MM.1S (cell line): ENCODE data around the gene BRIX1.

Source experiments
- DNase-seq: peaks from one replicate; pipeline ENCODE4 v3.0.0-alpha.2; 2015
- H2AFZ ChIP-seq: fragments of 300-600 bp; sonication (generic); 2 replicates; pipeline ENCODE4 v1.6.0; 2016; ENCODE audit warnings: antibody characterized with exemption, low read length
- H3F3A ChIP-seq: fragments of 300-600 bp; sonication (generic); 2 replicates; pipeline ENCODE4 v1.6.1; 2016; ENCODE audit warnings: mild to moderate bottlenecking, antibody characterized with exemption, low read length, moderate library complexity, mixed read lengths; ENCODE audit not compliant: insufficient read depth
- H3K27ac ChIP-seq: fragments of 300-600 bp; sonication (generic); 2 replicates; pipeline ENCODE4 v1.5.1; 2016; ENCODE audit warnings: mild to moderate bottlenecking, low read length
- H3K27me3 ChIP-seq: fragments of 300-600 bp; sonication (generic); replicated peaks from 2 replicates; pipeline ENCODE4 v1.6.0; 2016; ENCODE audit warnings: low read length; ENCODE audit not compliant: insufficient read depth
- H3K36me3 ChIP-seq: fragments of 300-600 bp; sonication (generic); replicated peaks from 2 replicates; pipeline ENCODE4 v1.6.1; 2016; ENCODE audit warnings: mild to moderate bottlenecking, low read length, mixed read lengths; ENCODE audit not compliant: insufficient read depth
- H3K4me1 ChIP-seq: fragments of 300-600 bp; sonication (generic); 2 replicates; pipeline ENCODE4 v1.6.1; 2016; ENCODE audit warnings: low read length, mixed read lengths
- H3K4me2 ChIP-seq: fragments of 300-600 bp; sonication (generic); 2 replicates; pipeline ENCODE4 v1.6.0; 2016; ENCODE audit warnings: low read depth, low read length
- H3K4me3 ChIP-seq: fragments of 300-600 bp; sonication (generic); 2 replicates; pipeline ENCODE4 v1.5.1; 2016; ENCODE audit warnings: low read length, mixed read lengths
- H3K79me2 ChIP-seq: fragments of 300-600 bp; sonication (generic); 2 replicates; pipeline ENCODE4 v1.6.1; 2016; ENCODE audit warnings: mixed run types, low read length, mixed read lengths
- H3K9ac ChIP-seq: fragments of 300-600 bp; sonication (generic); 2 replicates; pipeline ENCODE4 v1.6.1; 2016; ENCODE audit warnings: low read length, mixed read lengths
- H3K9me2 ChIP-seq: fragments of 300-600 bp; sonication (generic); replicated peaks from 2 replicates; pipeline ENCODE4 v1.6.1; 2016; ENCODE audit warnings: mild to moderate bottlenecking, low read length, mixed read lengths; ENCODE audit not compliant: insufficient read depth
- H3K9me3 ChIP-seq: fragments of 300-600 bp; sonication (generic); replicated peaks from 2 replicates; pipeline ENCODE4 v1.6.1; 2016; ENCODE audit warnings: mild to moderate bottlenecking, low read length, mixed read lengths; ENCODE audit not compliant: insufficient read depth
- H4K20me1 ChIP-seq: fragments of 300-600 bp; sonication (generic); 2 replicates; pipeline ENCODE4 v1.6.1; 2016; ENCODE audit warnings: mild to moderate bottlenecking, low read length, moderate library complexity, mixed read lengths; ENCODE audit not compliant: insufficient read depth
- CTCF ChIP-seq: fragments of 300-600 bp; sonication (generic); IDR thresholded peaks from 2 replicates; pipeline ENCODE4 v1.5.1; 2016; ENCODE audit warnings: antibody characterized with exemption, low read length, mixed read lengths
- EZH2 ChIP-seq: fragments of 300-600 bp; sonication (generic); optimal IDR thresholded peaks from 2 replicates; pipeline ENCODE3; 2017; ENCODE audit warnings: low read depth, mild to moderate bottlenecking, antibody characterized with exemption, low read length, mixed read lengths
- EZH2phosphoT487 ChIP-seq: fragments of 300-600 bp; sonication (generic); IDR thresholded peaks from 2 replicates; pipeline ENCODE4 v1.6.1; 2018; ENCODE audit warnings: antibody characterized with exemption, low read length

BRIX1 gene

GRCh38 chr5:34876275-34876674 lies 39.2 kb upstream of the BRIX1 start:
- Histone ChIP-seq H3K27me3 (no peaks in the 10 kb centered on the region), H3K4me3 (no peak overlapping the region), H3K9me2 (no peaks in the 10 kb centered on the region), H3K4me2 (no peak overlapping the region), H3F3A (no peaks in the 10 kb centered on the region), H4K20me1 (no peaks in the 10 kb centered on the region), H3K27ac (no peak overlapping the region), H3K79me2 (no peaks in the 10 kb centered on the region), H3K4me1 (no peaks in the 10 kb centered on the region), H3K36me3 (no peaks in the 10 kb centered on the region), H2AFZ (no peak overlapping the region), H3K9me3 (no peaks in the 10 kb centered on the region), H3K9ac (no peak overlapping the region)
- DNase-seq, result no peak
- TF ChIP-seq CTCF, result no peak
- no peak for TF ChIP-seq EZH2phosphoT487
- TF ChIP-seq EZH2, result no peak

DNA sequence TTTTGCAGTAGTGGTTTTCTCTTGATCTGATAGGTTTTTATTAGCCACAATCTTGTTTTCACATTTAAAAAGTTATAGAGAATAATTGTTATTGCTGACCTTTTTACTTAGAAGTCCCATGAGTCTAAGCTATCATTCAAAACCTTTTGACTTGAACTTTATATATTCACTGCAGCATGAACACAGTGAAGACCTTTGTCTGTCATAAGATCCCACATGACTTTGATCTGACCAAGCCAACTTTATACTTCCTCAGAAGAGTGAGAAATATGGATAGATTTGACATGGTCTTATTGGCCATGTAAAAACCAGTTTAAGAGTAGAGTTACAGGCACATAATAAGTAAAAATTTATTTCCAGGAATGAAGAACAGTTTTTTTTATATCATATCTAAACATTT lies 34.3 kb upstream of the BRIX1 start:
- Histone ChIP-seq H3K4me2 (no peak overlapping the region), H3K27ac (no peak overlapping the region), H3K4me3 (no peak overlapping the region), H3K9me3 (no peaks in the 10 kb centered on the region), H3K9me2 (no peaks in the 10 kb centered on the region), H3K36me3 (no peaks in the 10 kb centered on the region), H2AFZ (no peak overlapping the region), H3K4me1 (no peaks in the 10 kb centered on the region), H3F3A (no peaks in the 10 kb centered on the region), H3K27me3 (no peaks in the 10 kb centered on the region), H3K9ac (no peak overlapping the region), H4K20me1 (no peaks in the 10 kb centered on the region), H3K79me2 (no peaks in the 10 kb centered on the region)
- no peak for DNase-seq
- TF ChIP-seq CTCF (no peak), EZH2phosphoT487 (no peak), EZH2 (no peak)

GRCh38 chr5:34886392-34887119 lies 29.0 kb upstream of the BRIX1 start:
- Histone ChIP-seq H3K4me3 (no peak overlapping the region), H3F3A (no peaks in the 10 kb centered on the region), H3K79me2 (no peaks in the 10 kb centered on the region), H3K4me2 (no peak overlapping the region), H3K9me3 (no peaks in the 10 kb centered on the region), H3K9me2 (no peaks in the 10 kb centered on the region), H3K9ac (no peak overlapping the region), H3K27ac (no peak overlapping the region), H3K27me3 (no peaks in the 10 kb centered on the region), H3K36me3 (no peaks in the 10 kb centered on the region), H3K4me1 (no peaks in the 10 kb centered on the region), H2AFZ (no peak overlapping the region), H4K20me1 (no peaks in the 10 kb centered on the region)
- DNase-seq, result no peak
- no peak for TF ChIP-seq EZH2
- no peak for TF ChIP-seq EZH2phosphoT487

GRCh38 chr5:34889394-34889793 lies 26.1 kb upstream of the BRIX1 start:
- no peaks in the 10 kb centered on the region for H3K9me2 ChIP-seq
- no peak overlapping the region for H3K9ac ChIP-seq
- H3K4me2 ChIP-seq, result no peak overlapping the region
- DNase-seq, result no peak
- no peaks in the 10 kb centered on the region for H3K79me2 ChIP-seq
- no peaks in the 10 kb centered on the region for H3F3A ChIP-seq
- H3K4me1 ChIP-seq, result no peaks in the 10 kb centered on the region
- TF ChIP-seq EZH2, result no peak
- no peak for TF ChIP-seq CTCF
- no peak for TF ChIP-seq EZH2phosphoT487
- H3K27ac ChIP-seq, result no peak overlapping the region
- no peaks in the 10 kb centered on the region for H4K20me1 ChIP-seq
- no peaks in the 10 kb centered on the region for H3K9me3 ChIP-seq
- H3K4me3 ChIP-seq, result no peak overlapping the region
- H3K36me3 ChIP-seq, result no peaks in the 10 kb centered on the region
- H3K27me3 ChIP-seq, result no peaks in the 10 kb centered on the region
- no peak overlapping the region for H2AFZ ChIP-seq
